Liver (tissue), 9 donors: ENCODE data around the gene PTPN14. TPM values are rescaled to one million over a fixed set of nuclear protein-coding genes. Genes with fewer than 3 reads are reported as not detected.

Experiments
- DNase-seq: peaks from one replicate; pipeline ENCODE4 v3.0.0-alpha.2; 2017; ENCODE audit warnings: low spot score
- H3K27ac ChIP-seq, 2 donors: one replicate each; pipeline ENCODE4 v1.7.0; 2013; ENCODE audit warnings: inconsistent platforms in 2 of 2, low read length in 2 of 2, control low read depth in 1 of 2, low read depth in 1 of 2, mild to moderate bottlenecking in 1 of 2
- H3K27me3 ChIP-seq, 4 donors: one replicate each; pipeline versions ENCODE4 v1.6.1 to v1.7.0; 2013; ENCODE audit warnings: low read length in 3 of 4, inconsistent platforms in 1 of 4, mild to moderate bottlenecking in 1 of 4, moderate library complexity in 1 of 4; ENCODE audit not compliant: control insufficient read depth in 4 of 4, insufficient read depth in 4 of 4
- H3K36me3 ChIP-seq, 4 donors: one replicate each; pipeline versions ENCODE4 v1.6.1 to v1.7.0; 2013; ENCODE audit warnings: low read length in 3 of 4, mild to moderate bottlenecking in 3 of 4, low read depth in 1 of 4, moderate library complexity in 1 of 4; ENCODE audit not compliant: control insufficient read depth in 4 of 4, insufficient read depth in 3 of 4
- H3K4me1 ChIP-seq, 4 donors: one replicate each; pipeline versions ENCODE4 v1.6.1 to v1.7.0; 2013; ENCODE audit warnings: low read length in 3 of 4, mild to moderate bottlenecking in 3 of 4, moderate library complexity in 1 of 4; ENCODE audit not compliant: control insufficient read depth in 4 of 4, insufficient read depth in 4 of 4
- H3K4me3 ChIP-seq, 3 donors: one replicate each; pipeline versions ENCODE4 v1.6.1 to v1.7.0; 2013; ENCODE audit warnings: low read length in 3 of 3, control low read depth in 1 of 3, low read depth in 1 of 3, mild to moderate bottlenecking in 1 of 3
- H3K9ac ChIP-seq, 2 donors: one replicate each; pipeline ENCODE4 v1.7.0; 2013; ENCODE audit warnings: low read length in 2 of 2, mild to moderate bottlenecking in 2 of 2, moderate library complexity in 2 of 2, control low read depth in 1 of 2, low read depth in 1 of 2
- H3K9me3 ChIP-seq, 4 donors: one replicate each; pipeline versions ENCODE4 v1.6.1 to v1.7.0; 2013; ENCODE audit warnings: low read length in 3 of 4; ENCODE audit not compliant: control insufficient read depth in 4 of 4
- ATF3 ChIP-seq: IDR thresholded peaks from 2 replicates; pipeline ENCODE4 v1.6.1; 2016; ENCODE audit warnings: antibody characterized with exemption
- CTCF ChIP-seq: fragments of 150-350 bp; IDR thresholded peaks from 2 replicates; pipeline ENCODE4 v1.5.1; 2017; ENCODE audit warnings: improper control_type of control experiment, low read depth, low read length; ENCODE audit not compliant: missing input control
- EGR1 ChIP-seq, 2 donors: IDR thresholded peaks; 2 replicates each; pipeline ENCODE4 v1.6.1; 2016 to 2018; ENCODE audit warnings: antibody characterized with exemption in 2 of 2, low read depth in 2 of 2
- GABPA ChIP-seq, 2 donors: IDR thresholded peaks in 1 of 2; conservative IDR thresholded peaks in 1 of 2; 2 replicates each; pipeline ENCODE4 v1.6.1; 2016; ENCODE audit warnings: antibody characterized with exemption in 2 of 2, mild to moderate bottlenecking in 1 of 2, moderate library complexity in 1 of 2
- JUND ChIP-seq, 2 donors: IDR thresholded peaks; 2 replicates each; pipeline ENCODE4 v1.6.1; 2016; ENCODE audit warnings: antibody characterized with exemption in 2 of 2
- MAX ChIP-seq: IDR thresholded peaks from 2 replicates; pipeline ENCODE4 v1.6.1; 2016; ENCODE audit warnings: antibody characterized with exemption
- NR2F2 ChIP-seq: IDR thresholded peaks from 2 replicates; pipeline ENCODE4 v1.6.1; 2016; ENCODE audit warnings: antibody characterized with exemption
- RAD21 ChIP-seq, 2 donors: IDR thresholded peaks; 2 replicates each; pipeline ENCODE4 v1.6.1; 2016; ENCODE audit warnings: antibody characterized with exemption in 2 of 2, mild to moderate bottlenecking in 2 of 2
- REST ChIP-seq: IDR thresholded peaks from 2 replicates; pipeline ENCODE4 v1.6.1; 2016; ENCODE audit warnings: antibody characterized with exemption, mild to moderate bottlenecking
- TAF1 ChIP-seq: conservative IDR thresholded peaks from 2 replicates; pipeline ENCODE4 v1.6.1; 2016; ENCODE audit warnings: antibody characterized with exemption, mild to moderate bottlenecking
- YY1 ChIP-seq: IDR thresholded peaks from 2 replicates; pipeline ENCODE4 v1.6.1; 2016; ENCODE audit warnings: antibody characterized with exemption, mild to moderate bottlenecking
- WGBS: extraction: QIAGEN DNeasy Blood & Tissue Kit; methylation state at CpG from one replicate; pipeline ENCODE4 v1.1.7; 2013; 5-methylcytosine and 5-hydroxymethylcytosine counted together
- polyA plus RNA-seq, 2 donors: library from polyadenylated mRNA; stranded (reverse) in 1 of 2; unstranded in 1 of 2; fragments of 200-250 nt in 1 of 2; fragments of >200 nt in 1 of 2; fragmentation: Nextera tagmentation in 1 of 2; extraction: Ambion mirVana in 1 of 2; gene quantifications; one replicate each; pipeline versions ENCODE4 v1.2.1 to v1.2.3, GENCODE V29; 2013 to 2015
- total RNA-seq, 2 donors: library from RNA; depleted of rRNA; stranded (reverse); fragments of >200 nt; gene quantifications; one replicate each; pipeline ENCODE4 v1.2.3, GENCODE V29; 2014
- donor health status: healthy.
- donor health status: healthy.
- donor health status: healthy.
- donor health status: healthy.
- donor health status: healthy.

Gene PTPN14
- total and polyA plus RNA-seq, 4 donors = 0.54 to 3.2 (median 1.5) TPM

GRCh38 chr1:214462882-214463281 lies 88.5 kb downstream of the PTPN14 start:
- WGBS = 85% methylated on average over 2 of the region's 2 CpGs
- Histone ChIP-seq H3K27ac (no peak overlapping the region), H3K9me3 (no peaks in the 10 kb centered on the region), H3K4me3 (no peak overlapping the region), H3K9ac (no peak overlapping the region), H3K4me1 (no peaks in the 10 kb centered on the region), H3K27me3 (peaks cover 0 to 2% (median 0%) of the 10 kb centered on the region in 4 donors), H3K36me3 (no peaks in the 10 kb centered on the region)
- TF ChIP-seq RAD21 (IDR thresholded peaks at IDR 0.05) (no peak), YY1 (no peak), JUND (IDR thresholded peaks at IDR 0.05) (no peak), ATF3 (no peak), TAF1 (no peak), MAX (no peak), EGR1 (IDR thresholded peaks at IDR 0.05; ENCODE audit: low read depth in 2 of 2) (no peak)
- no peak for DNase-seq

- H3K4me3 ChIP-seq = no peak overlapping the region
- H3K9ac ChIP-seq = no peak overlapping the region
- no peaks in the 10 kb centered on the region for H3K4me1 ChIP-seq
- H3K27ac ChIP-seq = no peak overlapping the region
- TF ChIP-seq REST (no peak), CTCF (no peak), EGR1 (IDR thresholded peaks at IDR 0.05; ENCODE audit: low read depth in 2 of 2) (no peak), YY1 (no peak), NR2F2 (no peak), MAX (no peak)
- no peaks in the 10 kb centered on the region for H3K9me3 ChIP-seq
- no peak for DNase-seq
- H3K36me3 ChIP-seq = no peaks in the 10 kb centered on the region
- no peaks in the 10 kb centered on the region for H3K27me3 ChIP-seq
- WGBS = 94% methylated on average over 4 of the region's 4 CpGs
Observed at GRCh38 chr1:214461305-214461704, 90.1 kb downstream of the PTPN14 start.

- no peak overlapping the region for H3K9ac ChIP-seq
- peak; percentile 66 for DNase-seq
- TF ChIP-seq GABPA (IDR thresholded peaks at IDR 0.05 in 1 of 2, conservative IDR thresholded peaks at IDR 0.05 in 1 of 2) = no peak
- TF ChIP-seq YY1 = no peak
Observed at GRCh38 chr1:214460304-214460916, 91.0 kb downstream of the PTPN14 start.

More at GRCh38 chr1:214460304-214460916, 91.0 kb downstream of the PTPN14 start:
- H3K27me3 ChIP-seq = no peaks in the 10 kb centered on the region
- WGBS = 27% methylated on average over 2 of the region's 2 CpGs
- H3K36me3 ChIP-seq = no peaks in the 10 kb centered on the region
- H3K9me3 ChIP-seq = no peaks in the 10 kb centered on the region
- H3K4me3 ChIP-seq = no peak overlapping the region
- H3K27ac ChIP-seq = no peak overlapping the region
- H3K4me1 ChIP-seq = no peaks in the 10 kb centered on the region
